NB4 (cell line): ENCODE measurements around the gene IPO8.

ENCODE experiments used
- CTCF ChIP-seq: IDR thresholded peaks from one replicate; pipeline ENCODE4 v1.5.1; 2012; ENCODE audit warnings: low read depth, low read length
- POLR2A ChIP-seq: IDR thresholded peaks from 2 replicates; pipeline ENCODE4 v1.6.1; 2011; ENCODE audit warnings: mild to moderate bottlenecking; ENCODE audit not compliant: insufficient read length; ENCODE audit errors: extremely low read depth

DNA sequence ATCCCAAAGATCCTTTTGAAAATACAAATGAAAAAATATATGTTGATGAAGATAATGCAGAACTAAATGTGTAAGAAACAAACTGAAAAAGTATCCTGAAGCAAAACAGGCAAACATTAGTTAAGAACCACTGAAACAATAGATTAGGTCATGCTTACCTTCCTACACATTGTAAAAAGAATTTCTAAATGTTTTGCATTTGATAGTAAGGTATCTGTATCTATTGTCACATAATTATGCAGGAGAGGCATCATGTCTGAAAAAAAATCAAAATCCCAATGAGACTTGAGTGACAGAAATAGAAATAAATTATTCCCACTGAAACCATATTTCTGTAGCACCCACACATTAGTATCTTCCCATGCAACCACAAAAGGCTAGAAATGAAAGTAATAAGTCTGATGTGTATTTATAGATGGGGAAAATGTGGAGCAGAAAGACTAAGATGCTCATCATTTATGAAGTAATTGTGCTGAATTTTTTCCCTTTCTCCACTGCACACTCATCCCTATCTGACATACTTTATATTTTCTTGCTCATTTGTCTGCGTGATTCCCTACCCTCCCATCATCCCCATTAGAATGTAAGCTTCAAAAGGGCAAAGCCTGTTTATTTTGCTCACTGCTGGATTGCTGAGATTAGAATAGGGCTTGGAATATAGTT is 43.5 kb downstream of the IPO8 start:
- TF ChIP-seq CTCF (no peak), POLR2A (no peak)
